GM19452 (cell line): ENCODE results near the gene ARL2.
"Not testable (repeated sequence)": the region's sequence is repeated elsewhere in the genome, so short reads cannot be mapped to it uniquely, and the experiment has no call there.

Experiments used
- ATAC-seq: cut with Tn5 transposase; IDR thresholded peaks from one replicate; pipeline ENCODE4 v1.9.1; 2021; ENCODE audit not compliant: unreplicated experiment

ARL2 gene

GRCh38 chr11:65003968-65004367 lies 10.0 kb upstream of the ARL2 start:
- ATAC-seq = not testable (repeated sequence)

- ATAC-seq = no peak
These were observed 5.9 kb upstream of the ARL2 start for GRCh38 chr11:65008016-65008415.

- ATAC-seq = no peak
These were observed 5.1 kb upstream of the ARL2 start for GRCh38 chr11:65008873-65009272.

GRCh38 chr11:65013130-65013887 lies 651 bp upstream of the ARL2 start:
- ATAC-seq = peak; percentile 58

DNA sequence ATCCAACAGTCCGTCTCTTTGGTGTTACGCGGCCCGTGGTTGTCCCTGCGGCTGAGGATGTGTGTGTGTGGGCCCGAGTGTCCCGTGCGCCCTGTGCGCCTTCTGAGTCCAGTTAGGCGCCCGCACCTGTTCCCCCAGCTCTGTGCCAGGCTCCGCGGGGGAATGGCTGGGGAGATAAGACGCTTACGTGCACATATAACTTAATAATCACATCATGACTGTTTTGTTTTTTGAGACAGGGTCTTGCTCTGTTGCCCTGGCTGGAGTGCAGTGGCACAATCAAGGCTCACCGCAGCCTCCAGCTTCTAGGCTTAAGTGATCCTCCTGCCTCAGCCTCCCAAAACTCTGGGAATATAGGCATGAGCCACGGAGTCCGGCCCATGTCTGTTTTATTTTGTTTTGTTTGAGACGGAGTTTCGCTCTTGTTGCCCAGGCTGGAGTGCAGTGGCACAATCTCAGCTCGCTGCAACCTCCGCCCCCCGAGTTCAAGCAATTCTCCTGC lies 817 bp downstream of the ARL2 start:
- no peak for ATAC-seq

DNA sequence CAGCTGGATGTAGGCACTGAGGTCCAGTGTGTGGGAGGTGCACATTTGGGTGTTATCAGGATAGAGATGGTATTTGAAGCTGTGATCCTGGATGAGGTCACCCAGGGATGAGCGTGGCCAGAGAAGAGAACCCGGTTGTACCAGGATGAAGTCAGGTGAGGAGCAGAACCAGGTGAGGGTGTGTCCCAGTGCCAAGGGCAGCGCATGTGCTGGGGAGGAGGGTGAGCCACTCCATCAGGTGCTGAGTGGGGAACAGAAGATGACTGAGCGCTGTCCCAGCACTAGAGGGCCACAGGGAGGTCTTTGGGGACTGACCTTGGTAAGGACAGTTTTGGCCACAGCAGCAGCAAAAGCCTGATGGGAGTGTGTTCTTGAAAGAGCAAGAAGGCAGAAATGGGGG lies 2.7 kb downstream of the ARL2 start:
- no peak for ATAC-seq

DNA sequence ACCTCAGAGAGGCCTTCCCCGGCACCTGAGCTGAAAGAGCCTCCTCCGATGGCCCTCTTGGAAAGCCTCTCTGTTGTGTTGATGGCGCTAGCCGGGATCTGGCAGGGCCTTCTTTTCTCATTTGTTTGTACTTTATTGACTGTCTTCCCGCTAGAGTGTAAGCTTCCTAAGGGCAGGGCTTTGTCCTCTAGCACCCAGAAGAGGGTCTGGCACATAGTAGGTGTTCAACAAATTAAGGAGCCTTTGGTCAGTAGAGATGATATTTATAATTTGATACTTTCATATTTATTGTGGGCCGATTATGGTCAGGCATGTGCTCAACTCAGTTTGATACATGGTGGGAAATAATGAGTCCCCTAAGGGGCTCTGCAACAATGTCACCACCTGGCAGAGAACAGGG lies 4.0 kb downstream of the ARL2 start:
- ATAC-seq = no peak

- no peak for ATAC-seq
These were observed 5.9 kb downstream of the ARL2 start for GRCh38 chr11:65019824-65020223.

- no peak for ATAC-seq
These were observed 7.0 kb downstream of the ARL2 start for GRCh38 chr11:65021003-65021402.

DNA sequence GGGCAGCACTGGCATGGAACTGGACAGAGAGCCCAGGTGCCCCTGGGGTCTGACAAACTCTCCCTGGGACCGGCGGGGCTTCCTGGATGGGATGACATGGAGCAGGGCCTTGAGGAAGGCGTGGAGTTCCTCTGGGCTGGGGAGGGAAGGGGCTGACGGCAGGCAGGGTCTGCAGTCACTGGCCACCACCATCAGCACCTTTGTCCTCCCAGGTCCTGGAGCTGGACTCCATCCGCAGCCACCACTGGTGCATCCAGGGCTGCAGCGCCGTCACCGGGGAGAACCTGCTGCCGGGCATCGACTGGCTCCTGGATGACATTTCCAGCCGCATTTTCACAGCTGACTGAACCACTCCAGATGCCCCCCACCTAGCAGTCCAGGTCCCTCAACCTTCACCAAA lies 7.5 kb downstream of the ARL2 start:
- ATAC-seq = no peak

GRCh38 chr11:65023502-65023901 lies 9.5 kb downstream of the ARL2 start:
- ATAC-seq = not testable (repeated sequence)

GRCh38 chr11:65026810-65027209 lies 12.8 kb downstream of the ARL2 start:
- ATAC-seq = no peak

DNA sequence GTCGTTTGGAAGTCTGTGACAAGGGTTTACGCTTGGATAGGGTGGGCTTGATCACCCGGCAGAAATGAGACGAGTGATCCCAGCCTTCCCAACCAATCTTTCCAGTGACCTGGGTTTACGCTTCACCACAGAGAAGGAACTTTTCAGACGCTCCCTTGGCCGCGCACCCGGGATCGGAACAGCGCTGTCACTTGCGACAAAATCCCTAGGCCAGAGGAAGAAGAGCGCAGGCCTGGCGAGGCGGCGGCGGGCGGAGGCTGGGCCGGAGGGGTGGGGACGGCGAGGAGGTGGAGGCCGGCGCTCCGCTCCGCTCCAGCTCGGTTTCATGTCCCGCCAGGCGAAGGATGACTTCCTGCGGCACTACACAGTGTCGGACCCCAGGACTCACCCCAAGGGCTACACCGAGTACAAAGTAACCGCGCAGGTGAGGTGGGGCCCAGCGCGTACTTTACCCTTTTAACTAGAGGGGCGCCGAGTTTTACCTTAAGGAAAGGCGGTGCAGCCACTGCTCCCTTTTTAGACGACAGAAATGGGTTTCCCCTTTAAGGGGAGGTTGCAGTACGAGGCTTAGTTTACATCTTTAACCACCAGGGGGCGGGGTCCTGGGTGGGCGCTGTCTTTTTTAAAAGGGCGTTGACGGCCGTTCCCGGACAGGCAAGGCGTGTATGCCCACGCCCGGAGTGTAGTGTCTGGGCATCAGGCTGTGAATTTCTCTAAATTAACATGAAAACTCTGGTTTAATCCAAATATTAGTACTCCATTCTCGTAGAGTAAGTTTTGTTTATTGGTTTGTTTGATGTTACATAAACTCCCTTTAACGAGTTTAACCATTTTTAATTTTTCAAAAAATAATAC lies 13.5 kb downstream of the ARL2 start, which contains the start of gene SNX15:
SNX15 (plus strand) TSS at position 227 of the 855 bp plus-strand sequence; CDS start at position 326, 99 bp downstream.
- ATAC-seq = peak; percentile 89

GRCh38 chr11:65032216-65032615 lies 18.3 kb downstream of the ARL2 start:
- ATAC-seq = no peak

- no peak for ATAC-seq
These were observed 20.5 kb downstream of the ARL2 start for GRCh38 chr11:65034423-65034822.

DNA sequence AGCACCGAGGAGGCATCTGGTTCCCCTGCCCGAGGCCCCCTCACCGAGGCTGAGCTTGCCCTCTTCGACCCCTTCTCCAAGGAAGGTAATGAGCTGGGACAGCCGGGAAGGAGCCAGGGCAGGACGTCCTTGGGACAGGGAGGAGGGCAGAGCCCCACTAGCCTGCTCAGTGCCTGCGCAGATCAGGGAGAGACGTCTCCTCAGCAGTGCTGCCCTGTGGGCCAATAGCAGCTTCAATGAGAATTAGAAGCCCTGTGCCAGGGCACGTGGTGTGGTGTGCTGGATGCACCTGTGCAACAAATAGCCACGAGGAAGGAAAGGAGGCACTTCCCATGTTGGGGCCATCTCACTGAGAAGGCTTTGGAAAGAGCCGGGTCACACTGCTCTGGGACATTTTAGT lies 21.6 kb downstream of the ARL2 start:
- ATAC-seq = no peak

DNA sequence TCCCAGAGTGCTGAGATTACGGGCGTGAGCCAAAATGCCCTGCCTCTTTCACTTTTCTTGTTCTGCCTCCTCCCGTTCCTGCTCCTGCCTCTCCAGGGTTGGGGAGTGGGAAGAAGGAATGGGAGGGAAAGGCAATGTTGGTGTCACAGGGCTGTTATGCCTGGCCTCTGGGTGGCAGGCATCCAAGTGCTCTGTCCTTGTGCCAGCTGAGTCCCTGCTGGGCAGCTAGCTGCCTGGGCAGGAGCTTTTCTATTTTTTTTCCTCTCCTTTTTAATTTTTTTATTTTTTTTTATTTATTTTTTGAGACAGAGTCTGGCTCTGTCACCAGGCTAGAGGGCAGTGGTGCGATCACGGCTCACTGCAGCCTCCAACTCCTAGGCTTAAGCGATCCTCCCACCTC lies 23.0 kb downstream of the ARL2 start:
- ATAC-seq = no peak

DNA sequence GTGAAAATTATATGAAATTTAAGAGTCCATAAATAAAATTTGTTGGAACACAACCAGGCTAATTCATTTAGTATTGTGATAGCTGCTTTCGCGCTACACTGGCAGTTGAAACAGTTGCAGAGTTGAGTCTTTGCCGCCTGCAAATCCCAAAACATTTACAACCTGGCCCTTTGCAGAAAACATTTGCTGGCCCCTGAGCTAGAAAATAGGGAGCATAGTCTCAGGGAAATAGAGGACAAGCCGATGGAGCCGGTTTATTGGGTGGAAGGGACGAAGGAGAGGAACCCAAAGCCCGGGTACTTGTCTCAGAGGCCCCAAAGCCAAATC lies 26.5 kb downstream of the ARL2 start:
- ATAC-seq = no peak

GRCh38 chr11:65040847-65041622 lies 27.1 kb downstream of the ARL2 start, which contains the start of gene SAC3D1:
TSS of gene SAC3D1 (plus strand) at chr11:65041210. CDS start at chr11:65041293, 83 bp downstream.
- peak; percentile 90 for ATAC-seq

- ATAC-seq = no peak
These were observed 28.9 kb downstream of the ARL2 start for GRCh38 chr11:65042891-65043290.

- no peak for ATAC-seq
These were observed 30.0 kb downstream of the ARL2 start for GRCh38 chr11:65043881-65044501.
